Measurements from ENCODE around the gene AXDND1.

Gene AXDND1

GRCh38 chr1:179326746-179327145, 39.0 kb upstream of the AXDND1 start:
- in situ Hi-C loops (cut with HindIII; ENCODE audit: low sequenced_read_pairs): no loop called here
- H3K4me3 ChIP-seq (ENCODE audit: low read depth, low read length): no peak overlapping the region
- DNase-seq (ENCODE audit: low read depth): no peak
- TF ChIP-seq CTCF (IDR thresholded peaks at IDR 0.05; ENCODE audit: low read depth, low read length, missing control alignments): no peak

- no peak for TF ChIP-seq CTCF (IDR thresholded peaks at IDR 0.05; ENCODE audit: low read depth, low read length, missing control alignments)
- in situ Hi-C loops (cut with HindIII; ENCODE audit: low sequenced_read_pairs): no loop called here
- no peak for DNase-seq (ENCODE audit: low read depth)
- no peak overlapping the region for H3K4me3 ChIP-seq (ENCODE audit: low read depth, low read length)
These were observed 38.6 kb upstream of the AXDND1 start for GRCh38 chr1:179327196-179327595.

- no peak overlapping the region for H3K4me3 ChIP-seq (ENCODE audit: low read depth, low read length)
- no peak for TF ChIP-seq CTCF (IDR thresholded peaks at IDR 0.05; ENCODE audit: low read depth, low read length, missing control alignments)
- in situ Hi-C loops (cut with HindIII; ENCODE audit: low sequenced_read_pairs): no loop called here
- DNase-seq (ENCODE audit: low read depth): no peak
These were observed 38.1 kb upstream of the AXDND1 start for GRCh38 chr1:179327679-179328078.

GRCh38 chr1:179329862-179330261, 35.9 kb upstream of the AXDND1 start:
- in situ Hi-C loops (cut with HindIII; ENCODE audit: low sequenced_read_pairs): no loop called here
- no peak for TF ChIP-seq CTCF (IDR thresholded peaks at IDR 0.05; ENCODE audit: low read depth, low read length, missing control alignments)
- DNase-seq (ENCODE audit: low read depth): no peak
- no peak overlapping the region for H3K4me3 ChIP-seq (ENCODE audit: low read depth, low read length)

- in situ Hi-C loops (cut with HindIII; ENCODE audit: low sequenced_read_pairs): no loop called here
- DNase-seq (ENCODE audit: low read depth): no peak
- no peak for TF ChIP-seq CTCF (IDR thresholded peaks at IDR 0.05; ENCODE audit: low read depth, low read length, missing control alignments)
- no peak overlapping the region for H3K4me3 ChIP-seq (ENCODE audit: low read depth, low read length)
These were observed 31.3 kb upstream of the AXDND1 start for GRCh38 chr1:179334440-179334839.

- TF ChIP-seq CTCF (IDR thresholded peaks at IDR 0.05; ENCODE audit: low read depth, low read length, missing control alignments): no peak
- in situ Hi-C loops (cut with HindIII; ENCODE audit: low sequenced_read_pairs): no loop called here
- no peak overlapping the region for H3K4me3 ChIP-seq (ENCODE audit: low read depth, low read length)
- no peak for DNase-seq (ENCODE audit: low read depth)
These were observed 28.5 kb upstream of the AXDND1 start for GRCh38 chr1:179337288-179337687.

All from astrocyte of the cerebellum (primary cell).